Neural progenitor cell (in vitro differentiated cells): ENCODE measurements around the gene WWOX. TPM values are rescaled to one million over a fixed set of nuclear protein-coding genes. Genes with fewer than 3 reads are reported as not detected.
A peak's percentile ranks its signal among the peaks of the same experiment; 100 is the strongest.

Experiments
- DNase-seq: peaks from one replicate; pipeline ENCODE4 v3.0.0-alpha.2; 2016; ENCODE audit warnings: low spot score
- H2AFZ ChIP-seq: fragments of 200-600 bp; sonication (generic); replicated peaks from 2 replicates; pipeline ENCODE4 v1.6.1; 2016; ENCODE audit warnings: antibody characterized with exemption
- H3F3A ChIP-seq: fragments of 200-600 bp; sonication (generic); 2 replicates; pipeline ENCODE4 v1.6.1; 2016; ENCODE audit warnings: antibody characterized with exemption, low read depth
- H3K27ac ChIP-seq: fragments of 200-600 bp; sonication (generic); 2 replicates; pipeline ENCODE4 v1.5.1; 2016; ENCODE audit warnings: mild to moderate bottlenecking
- H3K27me3 ChIP-seq: fragments of 200-600 bp; sonication (generic); 2 replicates; pipeline ENCODE4 v1.6.1; 2016; ENCODE audit warnings: mild to moderate bottlenecking, moderate library complexity
- H3K36me3 ChIP-seq: fragments of 200-600 bp; sonication (generic); 2 replicates; pipeline ENCODE4 v1.5.1; 2016
- H3K4me1 ChIP-seq: fragments of 200-600 bp; sonication (generic); 2 replicates; pipeline ENCODE4 v1.6.1; 2016; ENCODE audit warnings: mixed run types
- H3K4me2 ChIP-seq: fragments of 200-600 bp; sonication (generic); 2 replicates; pipeline ENCODE4 v1.6.1; 2016
- H3K4me3 ChIP-seq: fragments of 200-600 bp; sonication (generic); 2 replicates; pipeline ENCODE4 v1.5.1; 2016
- H3K79me2 ChIP-seq: fragments of 200-600 bp; sonication (generic); 2 replicates; pipeline ENCODE4 v1.6.1; 2016; ENCODE audit warnings: low read depth
- H3K9ac ChIP-seq: fragments of 200-600 bp; sonication (generic); 2 replicates; pipeline ENCODE4 v1.6.1; 2016
- H3K9me3 ChIP-seq: fragments of 200-600 bp; sonication (generic); 2 replicates; pipeline ENCODE4 v1.5.1; 2016; ENCODE audit warnings: low read depth
- H4K20me1 ChIP-seq: fragments of 200-600 bp; sonication (generic); 2 replicates; pipeline ENCODE4 v1.6.1; 2016; ENCODE audit warnings: low read depth
- H3K27ac Mint-ChIP-seq: 3 replicates; pipeline ENCODE4 v1.8.0; 2021; ENCODE audit warnings: mixed read lengths
- H3K27me3 Mint-ChIP-seq: 2 replicates; pipeline ENCODE4 v1.8.0; 2022; ENCODE audit warnings: low read depth, mild to moderate bottlenecking, inconsistent platforms, moderate library complexity, mixed read lengths; ENCODE audit not compliant: insufficient read depth
- H3K36me3 Mint-ChIP-seq: 3 replicates; pipeline ENCODE4 v1.8.0; 2021; ENCODE audit warnings: mixed read lengths
- H3K4me1 Mint-ChIP-seq: 3 replicates; pipeline ENCODE4 v1.8.0; 2021; ENCODE audit warnings: mixed read lengths
- H3K4me3 Mint-ChIP-seq: 3 replicates; pipeline ENCODE4 v1.8.0; 2021; ENCODE audit warnings: mild to moderate bottlenecking, moderate library complexity, mixed read lengths
- H3K9me3 Mint-ChIP-seq: 3 replicates; pipeline ENCODE4 v1.8.0; 2020; ENCODE audit warnings: mixed read lengths
- CTCF ChIP-seq: fragments of 200-600 bp; sonication (generic); IDR thresholded peaks from 2 replicates; pipeline ENCODE4 v1.5.1; 2017; ENCODE audit warnings: antibody characterized with exemption, mild to moderate bottlenecking
- EZH2 ChIP-seq: fragments of 200-600 bp; sonication (generic); IDR thresholded peaks from 2 replicates; pipeline ENCODE4 v1.6.1; 2017; ENCODE audit warnings: antibody characterized with exemption, mild to moderate bottlenecking, moderate library complexity
- EZH2phosphoT487 ChIP-seq: fragments of 200-600 bp; sonication (generic); IDR thresholded peaks from 2 replicates; pipeline ENCODE4 v1.6.1; 2017; ENCODE audit warnings: antibody characterized with exemption
- total RNA-seq: library from RNA; depleted of rRNA; stranded (reverse); fragments of >200 nt; gene quantifications from 2 replicates; pipeline ENCODE4 v1.2.3, GENCODE V29; 2015; ENCODE audit warnings: low replicate concordance

The WWOX gene
- total RNA-seq, 1 donor from 2014 or later, result 63.7 TPM

GRCh38 chr16:78284957-78285434 is 185.5 kb downstream of the WWOX start:
- Mint-ChIP-seq H3K27me3 (peaks cover 2% of the 10 kb centered on the region), H3K27ac (no peak overlapping the region)

GRCh38 chr16:78285437-78285922 is 186.0 kb downstream of the WWOX start:
- H3K9me3 Mint-ChIP-seq, result peaks cover 2% of the 10 kb centered on the region
- Histone ChIP-seq H3K4me1 (peaks cover 27% of the 10 kb centered on the region), H3F3A (peaks cover 10% of the 10 kb centered on the region), H3K36me3 (no peaks in the 10 kb centered on the region), H3K27ac (no peak overlapping the region), H4K20me1 (no peaks in the 10 kb centered on the region), H3K27me3 (no peaks in the 10 kb centered on the region), H3K9ac (no peak overlapping the region), H3K79me2 (no peaks in the 10 kb centered on the region), H3K9me3 (no peaks in the 10 kb centered on the region), H3K4me3 (no peak overlapping the region), H2AFZ (no peak overlapping the region), H3K4me2 (no peak overlapping the region)
- TF ChIP-seq CTCF (no peak), EZH2 (no peak), EZH2phosphoT487 (no peak)
- peaks cover 2% of the 10 kb centered on the region for H3K27me3 Mint-ChIP-seq
- peak overlapping the region; percentile 10 for H3K27ac Mint-ChIP-seq
- no peak overlapping the region for H3K4me3 Mint-ChIP-seq
- peaks cover 4% of the 10 kb centered on the region for H3K36me3 Mint-ChIP-seq
- H3K4me1 Mint-ChIP-seq, result peaks cover 47% of the 10 kb centered on the region
- DNase-seq, result no peak

More at GRCh38 chr16:78284957-78285434, 185.5 kb downstream of the WWOX start:
- no peak overlapping the region for H3K9ac ChIP-seq
- TF ChIP-seq CTCF (no peak), EZH2phosphoT487 (no peak), EZH2 (no peak)
- H3K36me3 ChIP-seq, result no peaks in the 10 kb centered on the region
- H3K27me3 ChIP-seq, result no peaks in the 10 kb centered on the region
- peaks cover 2% of the 10 kb centered on the region for H3K9me3 Mint-ChIP-seq
- peaks cover 22% of the 10 kb centered on the region for H3K4me1 ChIP-seq
- H3K4me3 ChIP-seq, result no peak overlapping the region
- H3K79me2 ChIP-seq, result no peaks in the 10 kb centered on the region
- H3K4me3 Mint-ChIP-seq, result no peak overlapping the region
- no peak overlapping the region for H3K27ac ChIP-seq
- H4K20me1 ChIP-seq, result no peaks in the 10 kb centered on the region
- H3K36me3 Mint-ChIP-seq, result peaks cover 4% of the 10 kb centered on the region
- peaks cover 5% of the 10 kb centered on the region for H3F3A ChIP-seq
- no peak overlapping the region for H3K4me2 ChIP-seq
- peaks cover 43% of the 10 kb centered on the region for H3K4me1 Mint-ChIP-seq
- H2AFZ ChIP-seq, result no peak overlapping the region
- DNase-seq, result no peak
- no peaks in the 10 kb centered on the region for H3K9me3 ChIP-seq

GRCh38 chr16:78286065-78286464 is 186.6 kb downstream of the WWOX start:
- no peak overlapping the region for H3K27ac ChIP-seq
- no peaks in the 10 kb centered on the region for H3K79me2 ChIP-seq
- Mint-ChIP-seq H3K4me3 (no peak overlapping the region), H3K36me3 (peaks cover 1% of the 10 kb centered on the region), H3K27me3 (peaks cover 2% of the 10 kb centered on the region), H3K4me1 (peaks cover 53% of the 10 kb centered on the region), H3K9me3 (peaks cover 2% of the 10 kb centered on the region), H3K27ac (no peak overlapping the region)
- no peak overlapping the region for H3K4me2 ChIP-seq
- H3K9ac ChIP-seq, result no peak overlapping the region
- no peaks in the 10 kb centered on the region for H3K9me3 ChIP-seq
- no peak overlapping the region for H2AFZ ChIP-seq
- DNase-seq, result no peak
- peaks cover 33% of the 10 kb centered on the region for H3K4me1 ChIP-seq
- no peaks in the 10 kb centered on the region for H3K36me3 ChIP-seq
- H3K27me3 ChIP-seq, result no peaks in the 10 kb centered on the region
- H3F3A ChIP-seq, result peaks cover 13% of the 10 kb centered on the region
- no peaks in the 10 kb centered on the region for H4K20me1 ChIP-seq
- H3K4me3 ChIP-seq, result no peak overlapping the region
- TF ChIP-seq EZH2 (no peak), CTCF (no peak), EZH2phosphoT487 (no peak)
